IPS-NIHi7 (cell line): ENCODE results near the gene SDK1.

Experiments used
- DNase-seq: peaks from one replicate; pipeline ENCODE4 v3.0.0; 2012; ENCODE audit warnings: mixed read lengths; ENCODE audit errors: extremely low spot score

The SDK1 gene

DNA sequence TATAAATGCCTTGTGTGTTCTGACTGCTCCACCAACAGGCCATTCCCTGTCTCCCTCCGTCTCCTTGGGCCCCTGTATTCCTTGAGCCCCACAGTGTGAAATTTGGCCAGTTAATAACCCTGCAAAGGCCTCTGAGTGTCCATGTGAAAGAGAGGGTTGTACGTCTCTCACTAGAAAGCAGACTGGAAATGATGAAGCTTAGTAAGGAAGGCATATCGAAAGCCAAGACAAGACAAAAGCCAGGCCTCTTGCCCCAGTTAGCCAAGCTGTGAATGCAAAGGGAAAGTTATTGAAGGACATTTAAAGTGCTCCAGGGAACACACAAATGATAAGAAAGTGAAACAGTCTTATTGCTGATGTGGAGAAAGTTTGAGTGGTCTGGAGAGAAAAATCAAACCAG lies 680.2 kb downstream of the SDK1 start:
- DNase-seq, result no peak

DNA sequence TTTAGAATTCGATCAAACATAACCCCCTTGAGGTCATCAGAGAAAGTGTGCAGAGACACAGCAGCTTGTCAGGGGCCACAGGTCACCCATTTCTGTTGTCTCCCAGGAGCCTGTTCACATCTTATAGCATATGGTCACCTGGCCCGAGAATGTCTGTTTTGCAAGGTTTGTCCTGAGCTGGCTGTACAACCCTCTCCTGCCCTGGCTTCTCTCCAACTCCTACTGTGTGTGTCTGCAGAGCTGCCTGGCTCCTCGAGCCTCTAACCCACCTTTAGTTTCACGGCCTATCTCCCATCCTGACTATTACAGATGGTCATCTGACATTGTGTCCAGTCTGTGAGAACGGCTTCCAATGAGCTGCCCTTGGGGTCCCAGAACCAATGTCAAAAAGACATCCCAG lies 683.4 kb downstream of the SDK1 start:
- no peak for DNase-seq

DNA sequence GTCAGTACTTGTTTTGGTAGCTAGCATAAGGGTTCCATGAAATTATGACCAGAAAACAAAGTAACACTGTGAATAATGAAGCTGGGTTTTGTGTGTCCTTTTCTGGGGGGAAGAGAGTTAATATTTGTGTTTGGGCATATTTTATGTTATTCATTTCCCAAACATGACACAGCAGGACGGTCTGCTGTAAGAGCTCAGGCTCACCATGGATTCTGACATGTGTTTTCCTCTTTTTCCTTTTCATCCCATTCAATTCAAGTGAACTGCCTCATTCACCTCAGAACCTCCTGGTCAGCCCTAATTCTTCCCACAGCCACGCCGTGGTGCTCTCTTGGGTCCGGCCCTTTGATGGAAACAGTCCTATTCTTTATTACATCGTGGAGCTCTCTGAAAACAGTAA lies 685.9 kb downstream of the SDK1 start:
- no peak for DNase-seq

DNA sequence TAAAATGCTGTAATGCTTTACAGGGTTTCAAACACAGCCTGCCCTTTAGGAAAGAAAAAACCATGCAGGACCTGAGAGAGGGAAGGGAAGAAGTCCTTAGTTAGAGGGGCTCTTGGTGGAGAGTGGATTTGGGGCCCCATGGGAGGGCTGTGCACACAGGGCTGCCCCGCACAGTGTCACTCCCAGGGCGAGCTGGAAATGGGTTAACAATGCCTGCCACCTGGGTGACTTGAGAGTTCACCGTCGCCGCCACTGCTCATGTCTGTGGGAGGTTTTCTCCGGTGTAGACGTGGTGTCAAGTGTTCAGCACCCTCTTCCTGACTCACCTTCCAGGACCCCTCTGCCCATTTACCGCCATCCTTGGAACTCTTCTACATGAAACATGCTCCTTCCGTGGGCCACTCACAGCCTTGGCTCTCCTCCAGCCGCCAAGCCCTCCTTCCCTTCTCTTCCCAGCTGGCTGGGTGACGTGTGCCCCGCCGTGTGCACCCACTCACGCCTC lies 686.4 kb downstream of the SDK1 start:
- no peak for DNase-seq

DNA sequence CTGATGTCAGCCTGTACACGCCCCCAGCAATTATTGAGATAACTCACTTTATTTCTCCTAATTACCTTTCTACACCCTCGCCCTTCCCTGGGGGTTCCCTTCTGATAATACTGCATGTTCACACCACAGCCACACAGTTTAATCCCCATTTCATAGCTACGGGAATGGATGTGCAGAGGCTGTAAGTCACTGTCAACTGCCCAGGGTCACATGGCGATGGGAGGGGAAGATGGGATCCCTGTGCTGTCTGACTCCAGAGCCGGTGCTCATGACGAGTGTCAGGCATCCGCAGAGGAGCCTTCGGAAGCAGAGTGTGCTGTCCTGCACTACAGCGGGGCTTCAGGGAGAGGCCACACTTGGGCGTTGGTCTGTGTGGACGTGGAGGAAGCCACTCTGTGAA lies 688.7 kb downstream of the SDK1 start:
- DNase-seq, result no peak

DNA sequence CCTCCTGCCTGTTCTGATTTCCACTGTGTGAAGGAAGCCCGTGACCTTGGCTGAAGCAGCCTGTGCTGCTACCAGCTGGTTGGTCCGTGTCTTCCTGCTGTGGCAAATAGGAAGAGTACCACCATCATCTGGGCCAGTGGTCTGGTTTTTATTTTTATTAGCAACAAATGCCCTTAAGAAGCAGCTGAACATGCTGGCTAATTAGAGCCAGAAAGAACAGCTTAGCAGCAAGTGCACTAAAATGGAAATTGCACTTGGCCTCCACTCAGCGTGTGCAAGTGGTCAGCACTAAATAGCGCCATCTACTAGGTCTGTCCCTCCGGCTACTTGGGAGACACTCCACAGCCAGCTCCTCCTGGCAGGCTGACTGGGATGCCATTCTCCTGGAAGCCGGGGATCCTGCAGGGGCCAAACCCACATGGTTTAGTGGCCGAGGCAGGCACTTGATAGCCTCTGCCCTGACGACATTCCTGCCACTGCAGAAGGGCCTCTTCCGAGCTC lies 690.7 kb downstream of the SDK1 start:
- no peak for DNase-seq

DNA sequence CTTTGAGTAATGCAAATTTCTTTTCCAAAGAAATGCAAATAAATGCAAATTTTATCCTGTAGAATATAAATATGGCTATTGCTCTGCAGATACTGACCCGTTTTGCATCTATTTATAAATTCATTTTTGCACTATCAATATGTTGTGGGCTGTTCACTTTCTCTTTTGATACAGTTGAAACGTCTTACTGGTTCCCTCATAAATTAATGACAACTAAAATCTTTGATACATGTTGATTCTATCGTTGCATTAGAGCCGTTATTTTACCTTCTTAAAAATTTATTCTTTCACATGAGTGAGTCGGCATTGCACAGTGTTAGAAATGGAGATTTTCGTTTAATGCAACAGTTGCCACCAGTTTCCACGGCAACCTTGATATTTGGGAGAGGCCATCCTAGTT lies 691.8 kb downstream of the SDK1 start:
- DNase-seq, result no peak

DNA sequence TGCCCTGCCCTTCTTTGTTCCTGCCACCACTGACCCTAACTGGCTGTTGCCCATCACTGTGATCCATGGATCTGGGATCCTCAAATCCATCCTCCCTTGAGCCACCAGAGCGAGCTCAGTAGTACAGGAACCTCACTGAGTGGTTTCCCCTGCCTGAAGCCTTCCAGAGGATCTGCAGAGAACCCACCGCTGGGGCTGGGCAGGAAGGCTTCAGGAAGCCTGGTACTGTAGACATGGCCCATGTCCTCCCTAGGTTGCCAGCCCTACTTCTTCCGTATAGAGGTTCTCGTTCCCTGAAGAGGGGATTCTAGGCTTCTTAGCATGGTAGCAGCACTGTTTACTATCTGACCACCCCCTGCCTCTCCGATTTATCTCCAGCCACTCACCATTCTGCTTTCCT lies 693.7 kb downstream of the SDK1 start:
- no peak for DNase-seq

DNA sequence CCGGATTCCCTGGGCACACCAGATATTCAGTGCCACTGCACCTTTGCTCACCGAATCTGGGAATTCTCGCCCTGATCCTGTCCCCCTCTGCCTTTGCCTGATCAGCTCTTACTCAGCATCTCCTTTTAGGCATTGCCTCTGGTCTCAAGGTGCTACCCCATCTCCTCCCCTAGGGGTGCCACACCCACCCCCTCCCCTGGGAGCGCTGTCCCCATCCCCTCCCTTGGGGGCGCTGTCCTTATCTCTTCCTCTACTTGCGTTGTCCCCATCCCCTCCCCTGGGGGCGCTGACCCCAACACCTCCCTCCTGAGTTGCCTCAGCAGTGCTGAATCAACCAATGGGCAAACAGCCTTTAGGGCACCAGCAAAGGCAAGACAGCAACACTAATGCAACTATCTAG lies 694.1 kb downstream of the SDK1 start:
- peak; percentile 88 for DNase-seq

DNA sequence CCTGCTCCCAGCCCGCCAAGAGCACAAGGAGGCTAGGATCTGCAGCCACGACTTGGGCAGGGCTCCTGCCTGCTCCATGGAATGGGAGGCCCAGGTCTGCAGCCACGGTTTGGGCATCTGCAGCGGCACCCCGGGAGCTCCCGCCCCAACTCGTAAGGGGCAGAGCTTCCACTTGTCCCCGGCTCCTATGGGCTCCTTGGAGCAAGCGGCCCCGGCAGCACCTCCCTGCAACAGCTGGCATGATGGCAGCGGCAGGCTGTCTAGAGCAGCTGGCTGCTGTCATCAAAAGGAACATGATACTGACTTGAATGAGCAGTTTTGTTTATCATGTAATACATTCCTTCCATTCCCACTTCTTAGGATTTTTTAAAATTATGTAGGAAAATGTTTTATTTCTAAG lies 697.0 kb downstream of the SDK1 start:
- no peak for DNase-seq

DNA sequence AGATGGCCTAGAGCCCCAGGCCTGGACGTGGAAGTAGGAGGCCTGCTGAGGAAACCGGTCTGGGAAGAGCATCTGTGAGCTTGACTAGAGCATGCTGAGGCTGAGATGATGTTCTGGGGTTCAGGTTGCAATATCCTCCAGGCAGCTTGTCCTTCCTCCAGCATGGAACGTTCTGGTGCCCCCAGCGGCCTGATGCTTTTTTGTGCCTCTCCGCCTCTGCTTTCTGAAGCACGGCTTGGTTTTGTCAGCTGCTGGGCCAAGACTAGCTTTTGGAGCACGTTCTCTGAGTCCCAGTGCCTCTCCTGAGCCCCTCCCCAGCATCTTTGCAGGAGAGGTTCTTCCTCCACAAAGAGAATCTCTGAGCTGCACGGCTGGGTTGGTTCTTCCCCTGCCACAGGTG lies 699.1 kb downstream of the SDK1 start:
- DNase-seq, result no peak

DNA sequence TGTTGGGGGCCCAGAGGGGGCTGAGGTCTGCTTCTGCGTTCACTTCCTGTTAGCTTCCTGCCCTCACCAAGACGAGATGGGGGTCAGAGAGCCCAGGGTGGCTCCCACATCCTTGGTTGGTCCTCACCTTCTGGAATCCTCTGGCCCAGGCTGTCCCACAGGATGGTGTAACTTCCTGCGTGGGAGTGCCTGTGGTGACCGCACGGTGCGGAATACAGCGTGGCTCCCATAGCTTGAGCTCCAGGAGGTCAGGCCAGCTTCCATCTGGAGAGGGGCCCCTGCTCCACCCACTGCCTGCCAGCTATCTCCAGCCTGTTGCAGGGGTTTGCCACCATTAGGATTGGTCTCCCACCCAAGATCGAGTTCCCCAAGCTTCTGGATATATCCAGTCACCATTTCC lies 699.9 kb downstream of the SDK1 start:
- DNase-seq, result no peak

DNA sequence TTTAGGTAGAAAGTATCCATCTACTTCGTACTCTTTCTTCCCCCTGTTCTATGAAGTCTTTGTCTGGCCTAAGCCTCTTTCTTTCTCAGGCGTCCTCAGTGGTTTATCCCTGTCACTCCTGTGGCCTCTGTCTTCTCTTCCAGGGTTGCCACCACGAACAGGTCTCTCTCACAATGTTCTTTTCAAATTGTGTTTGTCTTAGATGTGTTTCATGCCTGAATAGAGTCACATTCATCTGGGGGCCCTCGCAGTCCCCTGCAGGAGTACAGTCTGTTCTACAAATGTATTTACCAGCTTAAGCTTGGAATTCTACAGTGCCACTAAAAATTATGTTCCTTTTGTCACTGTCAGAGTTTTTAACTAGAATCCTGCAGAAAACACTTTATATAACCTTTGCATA lies 700.7 kb downstream of the SDK1 start:
- DNase-seq, result no peak

DNA sequence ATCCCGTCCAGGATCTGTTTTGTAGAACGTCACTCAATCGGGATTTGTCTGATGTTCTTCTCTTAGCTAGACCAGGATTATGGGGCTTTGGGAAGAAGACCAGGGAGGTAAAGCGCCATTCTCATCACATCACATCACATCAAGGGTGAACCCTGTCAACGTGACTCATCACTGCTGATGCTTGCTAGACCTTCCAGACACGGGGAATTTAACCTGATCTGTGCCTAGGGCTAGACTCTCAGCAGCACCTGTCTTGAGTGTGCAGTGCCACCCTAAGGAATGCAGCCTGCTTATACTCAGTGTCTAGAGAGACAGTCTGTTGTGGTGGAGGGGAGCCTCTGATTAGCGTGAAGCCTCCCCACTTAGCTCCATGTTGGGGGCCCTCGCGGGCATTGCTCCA lies 702.5 kb downstream of the SDK1 start:
- no peak for DNase-seq

DNA sequence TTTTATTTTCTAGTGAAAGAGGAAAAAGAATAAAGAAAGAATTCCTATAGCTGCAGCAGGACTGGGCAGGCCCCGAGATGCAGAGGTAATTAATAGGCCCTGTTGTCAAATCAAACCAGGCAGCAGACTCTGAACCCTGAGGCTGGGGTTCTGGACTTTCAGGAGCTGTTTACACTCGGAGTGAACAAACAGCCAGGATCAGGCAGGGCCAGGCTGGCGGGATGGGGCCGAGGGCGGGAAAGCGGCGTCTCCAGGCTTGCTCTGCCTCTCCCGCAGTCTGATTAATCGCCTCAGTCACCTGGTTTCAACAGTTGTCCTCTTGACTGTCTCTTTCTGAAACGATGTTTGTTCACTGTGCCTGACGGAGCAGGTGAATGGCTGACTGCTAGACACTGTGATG lies 705.6 kb downstream of the SDK1 start:
- no peak for DNase-seq

DNA sequence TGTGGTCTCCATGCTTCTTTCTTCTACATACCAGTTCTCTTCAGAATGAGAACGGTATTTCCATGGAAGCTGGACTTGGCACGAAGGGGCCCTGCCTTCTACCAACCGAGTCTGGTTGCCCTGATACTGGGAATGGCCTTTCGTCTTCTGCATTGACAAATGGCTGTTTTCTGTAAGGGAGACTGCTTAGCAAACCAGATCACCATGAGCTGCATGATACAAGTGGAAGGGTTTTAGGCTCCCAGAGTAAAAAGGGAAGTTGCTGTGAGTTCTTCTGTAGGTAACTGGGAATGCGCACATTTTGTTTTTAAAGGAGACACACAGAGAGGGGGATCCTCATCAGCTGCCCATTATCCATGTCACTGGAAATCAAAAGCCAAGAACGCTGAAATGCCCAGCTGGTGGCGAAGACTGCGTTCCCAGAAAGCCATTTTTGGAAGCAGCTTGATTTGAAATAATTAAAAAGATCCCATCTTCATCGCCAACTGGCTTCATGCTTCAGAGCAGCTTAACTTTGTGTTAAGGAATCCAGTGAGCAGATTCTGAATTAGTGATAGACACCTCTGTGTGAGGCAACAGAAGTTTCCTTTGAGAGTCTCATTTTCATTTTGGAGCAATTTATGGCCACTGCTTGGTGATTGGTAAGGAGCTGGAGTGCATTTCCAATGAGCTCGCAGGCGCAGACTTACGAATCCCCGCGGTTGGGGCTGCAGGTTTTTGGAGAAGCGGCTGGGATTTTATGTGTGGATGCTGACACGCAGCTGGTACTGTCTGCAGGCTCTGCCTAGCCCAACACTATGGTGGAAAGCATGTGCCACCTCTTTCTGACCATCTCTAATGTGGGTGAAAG lies 708.4 kb downstream of the SDK1 start:
- DNase-seq, result no peak

DNA sequence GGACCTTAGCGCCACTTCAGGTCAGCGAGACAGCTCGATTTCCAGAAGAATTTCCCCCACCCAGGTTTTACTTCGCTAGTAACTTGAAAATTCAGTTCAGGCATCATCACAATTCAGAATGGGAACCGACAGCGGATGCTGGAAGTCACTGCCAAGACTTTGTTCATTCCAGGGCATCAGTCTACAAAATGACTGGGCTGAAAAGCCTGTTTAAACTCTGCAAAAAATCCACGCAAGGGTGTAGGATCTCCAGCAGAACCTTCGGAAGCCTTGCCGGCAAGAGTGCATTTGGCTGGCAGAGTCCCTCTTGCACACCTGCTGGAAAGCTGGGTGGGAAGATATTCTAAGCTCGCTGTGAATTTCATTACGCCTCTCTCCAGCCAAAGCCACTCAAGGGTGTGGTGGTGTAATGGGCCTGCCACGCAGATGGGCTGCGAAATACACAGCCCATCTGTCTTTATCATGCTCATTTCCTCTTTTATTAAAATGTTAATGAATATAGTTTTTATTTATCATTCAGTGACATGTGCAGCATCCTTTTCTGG lies 709.1 kb downstream of the SDK1 start:
- no peak for DNase-seq

DNA sequence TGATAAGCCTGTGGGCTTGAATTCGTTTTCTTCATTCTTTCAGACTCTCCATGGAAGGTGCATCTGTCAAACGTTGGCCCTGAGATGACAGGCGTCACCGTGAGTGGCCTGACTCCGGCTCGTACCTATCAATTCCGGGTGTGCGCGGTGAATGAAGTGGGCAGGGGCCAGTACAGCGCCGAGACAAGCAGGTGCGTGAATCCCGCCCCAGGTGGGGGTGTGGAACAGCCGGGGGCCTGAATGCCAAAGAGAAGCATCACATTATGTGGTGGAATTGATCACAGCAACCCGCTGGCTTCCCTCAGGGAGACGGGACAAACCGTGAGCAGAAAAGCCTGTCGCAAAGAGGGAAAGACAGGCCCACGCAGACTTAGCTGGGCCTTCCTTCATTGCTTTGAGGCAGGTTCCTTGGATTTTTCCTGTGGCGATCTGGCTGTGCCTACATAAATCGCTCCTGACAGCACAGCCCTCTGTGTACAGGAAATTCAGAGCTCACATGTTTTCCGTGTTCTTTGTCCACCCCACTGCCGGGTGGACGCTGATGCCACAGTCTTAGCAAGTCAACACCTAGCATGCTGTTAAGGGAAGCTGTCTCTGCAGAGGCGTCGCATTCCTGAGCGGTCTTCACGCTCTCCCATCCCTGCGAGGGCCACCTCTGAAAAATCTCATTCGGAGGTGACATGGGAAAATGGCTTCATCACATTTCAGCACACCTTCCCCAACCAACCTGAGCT lies 710.0 kb downstream of the SDK1 start:
- no peak for DNase-seq

DNA sequence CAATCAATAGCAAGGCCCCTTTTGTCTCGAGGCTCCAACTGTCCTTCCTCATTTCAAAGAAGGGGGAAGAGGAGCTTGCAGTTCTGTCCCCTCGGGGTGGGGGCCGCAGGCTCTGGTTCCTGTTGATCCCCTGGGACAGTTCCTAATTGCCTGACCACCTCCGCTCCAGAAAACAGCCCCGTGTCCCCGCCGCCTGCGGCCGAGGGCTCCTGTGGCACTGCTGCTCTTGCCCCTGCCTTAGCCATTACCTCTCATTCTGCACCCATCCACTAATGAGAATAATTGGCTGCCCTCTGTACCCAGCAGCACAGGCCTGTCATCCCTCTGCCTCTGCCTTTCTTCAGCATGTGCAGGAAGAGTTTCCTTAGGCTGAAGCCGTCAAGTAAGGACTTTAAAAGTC lies 712.7 kb downstream of the SDK1 start:
- DNase-seq, result no peak

DNA sequence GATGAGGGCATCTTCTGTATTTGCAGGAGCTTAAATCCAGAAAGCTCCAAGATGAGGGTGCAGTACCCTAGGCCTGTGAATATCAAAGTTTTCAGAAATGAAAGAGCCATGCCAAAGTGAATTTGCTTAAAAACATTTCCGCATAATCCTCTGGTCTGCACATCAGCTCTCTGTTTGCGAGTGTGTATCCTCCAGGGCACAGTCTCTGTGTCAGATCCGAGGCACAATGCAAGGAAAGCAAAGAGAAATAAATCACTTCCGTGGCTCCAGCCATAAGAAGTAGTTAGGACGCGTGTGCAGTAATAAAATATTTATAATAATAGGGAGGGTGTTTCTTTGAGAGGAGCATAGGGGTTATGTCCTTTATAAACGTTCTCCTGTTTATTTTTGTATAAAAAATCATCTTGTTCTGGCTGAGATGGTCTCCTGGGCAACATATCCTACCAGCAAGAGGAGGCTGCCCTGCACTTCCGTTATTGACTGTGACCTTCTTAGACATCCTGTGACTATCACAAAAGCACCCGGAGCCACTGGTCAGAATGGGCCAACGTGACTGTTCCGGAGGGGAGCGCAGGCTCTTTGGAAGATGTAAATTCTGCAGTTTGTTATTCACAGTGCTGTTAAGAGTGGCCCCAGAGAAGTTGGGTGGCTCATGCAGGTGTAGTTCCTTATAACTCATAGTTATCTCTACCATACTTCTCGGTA lies 713.4 kb downstream of the SDK1 start:
- no peak for DNase-seq

DNA sequence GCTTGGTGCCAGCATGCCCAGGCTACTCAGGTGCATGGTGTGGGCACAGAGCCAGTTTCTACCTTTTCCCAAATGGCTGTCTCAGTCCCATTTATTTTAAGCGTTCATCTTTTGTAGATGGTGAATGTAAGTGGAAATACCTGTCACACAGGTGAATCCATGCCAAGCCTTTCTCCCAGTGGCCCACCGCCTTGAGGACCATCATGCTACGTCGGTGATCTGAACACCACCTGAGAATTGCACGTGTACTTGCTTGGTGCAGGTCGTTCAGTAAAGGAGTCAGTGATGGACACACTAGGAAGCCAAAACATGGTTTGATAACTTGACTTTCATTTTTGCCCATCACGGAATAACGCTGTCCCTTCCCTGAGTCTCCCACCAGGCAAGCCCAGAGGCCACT lies 714.3 kb downstream of the SDK1 start:
- DNase-seq, result no peak

DNA sequence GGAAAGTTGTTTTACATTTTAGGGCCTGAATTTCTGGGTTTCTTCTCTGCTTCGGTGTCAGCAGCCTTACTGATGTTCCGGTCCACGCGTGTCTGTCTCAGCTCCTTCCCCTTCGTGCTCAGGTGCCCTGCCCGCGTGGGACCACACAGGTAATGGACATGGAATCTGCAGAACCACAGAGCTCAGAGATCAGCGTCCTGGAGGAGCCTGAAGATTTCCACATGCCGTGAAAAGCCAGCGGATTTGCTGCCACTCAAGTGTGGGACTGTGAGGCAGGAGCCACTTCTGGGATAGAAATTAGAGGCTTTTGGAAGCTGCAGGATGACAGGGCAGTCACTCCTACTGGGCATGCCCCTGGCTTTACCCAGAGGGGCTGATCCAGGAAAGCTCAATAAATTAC lies 714.9 kb downstream of the SDK1 start:
- no peak for DNase-seq
